RWPE1 (cell line): ENCODE measurements around the gene SACS.

Experiments
- CTCF ChIA-PET: fragments of 350-600 bp; sonication (Branson Sonifier 250); formaldehyde crosslinking; extraction: SDS; loops from one replicate; lab custom pipeline; 2021; lab: Yijun Ruan, JAX
- POLR2A ChIA-PET: fragments of 400-600 bp; formaldehyde crosslinking; extraction: SDS; loops from one replicate; lab custom pipeline; 2020; ENCODE audit warnings: antibody characterized with exemption; ENCODE audit not compliant: low non-redundant PET; lab: Yijun Ruan, JAX
- DNase-seq: peaks from one replicate; pipeline ENCODE4 v3.0.0; 2012; ENCODE audit warnings: low spot score
- H3K27ac ChIP-seq: fragments of 450-650 bp; 2 replicates; pipeline ENCODE4 v1.5.1; 2017
- TF ChIP-seq, protein P1 (sequence below): fragments of 450-650 bp; conservative IDR thresholded peaks from 2 replicates; pipeline ENCODE4 v1.5.1; 2017; ENCODE audit warnings: low read depth, mild to moderate bottlenecking

The SACS gene

GRCh38 chr13:23427342-23427843 lies 6.1 kb downstream of the SACS start:
- DNase-seq: peak; percentile 62
- POLR2A ChIA-PET: no interaction called here
- peak overlapping the region; percentile 67 for H3K27ac ChIP-seq
- TF ChIP-seq, protein P1, sequence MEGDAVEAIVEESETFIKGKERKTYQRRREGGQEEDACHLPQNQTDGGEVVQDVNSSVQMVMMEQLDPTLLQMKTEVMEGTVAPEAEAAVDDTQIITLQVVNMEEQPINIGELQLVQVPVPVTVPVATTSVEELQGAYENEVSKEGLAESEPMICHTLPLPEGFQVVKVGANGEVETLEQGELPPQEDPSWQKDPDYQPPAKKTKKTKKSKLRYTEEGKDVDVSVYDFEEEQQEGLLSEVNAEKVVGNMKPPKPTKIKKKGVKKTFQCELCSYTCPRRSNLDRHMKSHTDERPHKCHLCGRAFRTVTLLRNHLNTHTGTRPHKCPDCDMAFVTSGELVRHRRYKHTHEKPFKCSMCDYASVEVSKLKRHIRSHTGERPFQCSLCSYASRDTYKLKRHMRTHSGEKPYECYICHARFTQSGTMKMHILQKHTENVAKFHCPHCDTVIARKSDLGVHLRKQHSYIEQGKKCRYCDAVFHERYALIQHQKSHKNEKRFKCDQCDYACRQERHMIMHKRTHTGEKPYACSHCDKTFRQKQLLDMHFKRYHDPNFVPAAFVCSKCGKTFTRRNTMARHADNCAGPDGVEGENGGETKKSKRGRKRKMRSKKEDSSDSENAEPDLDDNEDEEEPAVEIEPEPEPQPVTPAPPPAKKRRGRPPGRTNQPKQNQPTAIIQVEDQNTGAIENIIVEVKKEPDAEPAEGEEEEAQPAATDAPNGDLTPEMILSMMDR: no peak
- CTCF ChIA-PET: no interaction called here

- TF ChIP-seq, protein P1: no peak
Measured at GRCh38 chr13:23421596-23421995, 11.9 kb downstream of the SACS start.

DNA sequence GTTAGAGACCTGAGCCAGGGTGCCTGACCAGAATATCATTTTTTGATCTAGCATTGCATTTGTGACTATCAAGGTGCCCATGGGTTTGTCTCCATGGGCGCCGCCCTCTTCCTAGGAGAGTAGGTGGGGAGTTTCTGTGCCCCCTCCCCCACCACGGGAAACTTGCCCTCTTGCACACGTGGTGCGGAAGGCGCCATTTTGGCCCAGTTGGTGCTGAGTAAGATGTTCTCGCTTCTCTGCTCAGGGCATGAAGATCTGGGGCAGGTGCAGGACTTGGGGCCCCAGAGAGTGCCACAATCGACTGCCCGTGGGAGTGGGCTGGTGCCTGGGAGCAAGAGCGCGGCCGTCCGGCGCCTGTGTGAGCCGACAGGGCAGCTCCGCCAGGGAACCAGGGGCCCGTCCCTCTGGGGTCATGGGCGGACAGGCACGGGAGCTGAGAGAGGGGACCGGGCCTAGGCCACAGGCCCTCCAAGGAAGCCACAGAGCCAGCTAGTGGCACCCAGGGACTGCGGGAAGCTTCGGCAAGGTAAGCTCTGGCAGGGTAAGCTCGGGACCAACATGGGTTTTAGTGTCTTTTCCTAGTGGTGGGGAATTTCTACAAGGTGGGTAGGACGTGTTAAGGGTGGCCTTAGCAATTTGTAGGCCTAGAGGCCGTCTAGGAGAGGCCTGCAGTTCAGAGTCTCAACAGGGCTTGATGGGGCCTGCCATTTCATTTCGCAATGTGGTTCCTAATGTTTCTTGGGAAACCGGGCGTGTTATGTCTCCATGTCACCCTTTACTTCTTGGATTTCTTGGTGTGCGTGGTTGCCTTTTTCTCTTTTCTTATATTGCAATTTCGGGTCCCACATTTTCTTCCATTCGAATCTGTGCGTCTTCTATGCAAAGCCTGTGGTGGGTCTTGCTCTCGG lies 14.5 kb downstream of the SACS start:
- TF ChIP-seq, protein P1: no peak
- ChIA-PET CTCF (no interaction called here), POLR2A (no interaction called here)
- H3K27ac ChIP-seq: no peak overlapping the region
- DNase-seq: no peak

More at GRCh38 chr13:23421596-23421995, 11.9 kb downstream of the SACS start:
- CTCF ChIA-PET: no interaction called here
- POLR2A ChIA-PET: no interaction called here
- DNase-seq: no peak
- no peak overlapping the region for H3K27ac ChIP-seq

DNA sequence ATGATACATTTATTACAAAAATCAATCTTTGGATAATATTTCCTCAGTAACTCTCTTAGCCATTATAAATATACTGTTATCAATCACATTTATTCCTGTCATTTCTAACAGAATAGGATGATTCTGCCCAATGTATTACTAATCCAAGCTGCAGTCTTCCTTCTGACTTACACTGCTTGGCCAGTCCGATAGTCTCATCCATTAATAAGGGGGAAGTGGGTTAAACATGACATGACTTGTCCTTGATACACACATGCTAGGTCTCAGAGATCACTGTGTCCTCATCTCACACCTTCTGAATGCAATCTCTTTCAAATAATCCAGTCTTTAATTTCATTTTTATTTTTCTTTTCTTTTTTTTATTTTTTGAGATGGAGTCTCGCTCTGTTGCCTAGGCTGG lies 18.8 kb downstream of the SACS start:
- ChIA-PET POLR2A (no interaction called here), CTCF (no interaction called here)
- TF ChIP-seq, protein P1: no peak
- no peak overlapping the region for H3K27ac ChIP-seq
- peak; percentile 13 for DNase-seq

- TF ChIP-seq, protein P1: no peak
- H3K27ac ChIP-seq: no peak overlapping the region
- ChIA-PET CTCF (no interaction called here), POLR2A (no interaction called here)
- DNase-seq: no peak
Measured at GRCh38 chr13:23411706-23412105, 21.8 kb downstream of the SACS start.

GRCh38 chr13:23411220-23411619 lies 22.3 kb downstream of the SACS start:
- CTCF ChIA-PET: no interaction called here
- TF ChIP-seq, protein P1: no peak
- H3K27ac ChIP-seq: no peak overlapping the region
- DNase-seq: no peak
- POLR2A ChIA-PET: no interaction called here
